GM12873 (cell line): ENCODE data around the gene MFSD6.

ENCODE experiments used
- CTCF ChIP-seq: IDR thresholded peaks from 2 replicates; pipeline ENCODE4 v1.5.1; 2012; ENCODE audit warnings: low read depth, mild to moderate bottlenecking, moderate library complexity, low read length, control low read depth; ENCODE audit not compliant: insufficient read depth; ENCODE audit errors: missing control alignments

MFSD6 gene

GRCh38 chr2:190382851-190383250 lies 25.3 kb upstream of the MFSD6 start:
- TF ChIP-seq CTCF = peak; percentile 77

- TF ChIP-seq CTCF = no peak
These were observed 20.7 kb upstream of the MFSD6 start for GRCh38 chr2:190387422-190387821.

GRCh38 chr2:190396271-190396670 lies 11.9 kb upstream of the MFSD6 start:
- TF ChIP-seq CTCF = no peak

DNA sequence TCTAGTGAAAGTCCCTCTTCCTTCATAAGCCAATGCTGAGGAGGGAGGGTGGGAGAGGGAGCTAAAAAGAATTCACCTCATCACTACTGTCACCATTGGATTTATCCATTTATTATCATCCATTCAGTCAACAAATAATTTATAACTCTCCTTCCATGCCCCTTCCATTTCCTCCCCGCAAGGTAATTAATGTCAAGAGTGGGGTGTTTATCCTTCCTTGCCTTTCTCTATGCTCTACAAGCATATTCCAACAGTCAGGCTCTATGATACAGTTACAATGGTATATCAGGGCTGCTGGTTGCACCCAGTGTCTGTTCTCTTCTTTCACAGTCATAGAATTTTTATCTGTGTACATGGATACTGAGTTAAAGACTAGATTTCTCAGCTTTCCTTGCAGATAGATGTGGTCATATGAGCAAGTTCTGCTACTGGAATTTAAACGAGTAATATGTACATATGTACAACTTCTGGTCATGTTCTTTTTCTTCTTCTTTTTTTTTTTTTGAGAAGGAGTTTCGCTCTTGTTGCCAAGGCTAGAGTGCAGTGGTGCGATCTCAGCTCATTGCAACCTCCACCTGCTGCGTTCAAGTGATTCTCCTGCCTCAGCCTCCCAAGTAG lies 5.1 kb upstream of the MFSD6 start:
- TF ChIP-seq CTCF = no peak

GRCh38 chr2:190404487-190404886 lies 3.7 kb upstream of the MFSD6 start:
- TF ChIP-seq CTCF = no peak

DNA sequence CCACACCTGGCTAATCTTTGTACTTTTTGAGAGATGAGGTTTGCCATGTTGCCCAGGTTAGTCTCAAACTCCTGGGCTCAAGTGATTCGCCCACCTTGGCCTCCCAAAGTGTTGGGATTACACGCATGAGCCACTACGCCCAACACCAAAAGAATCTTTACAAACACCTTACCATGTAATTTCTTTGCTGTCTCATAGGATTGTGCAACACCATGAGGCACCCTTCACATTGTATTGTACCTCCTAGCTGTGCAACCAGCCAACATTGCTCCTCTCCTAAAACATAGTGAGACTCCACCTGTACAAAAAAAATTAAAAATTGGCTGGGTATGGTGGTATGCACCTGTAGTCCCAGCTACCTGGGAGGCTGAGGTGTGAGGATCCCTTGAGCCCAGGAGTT lies 3.1 kb upstream of the MFSD6 start:
- TF ChIP-seq CTCF = no peak

GRCh38 chr2:190405995-190406394 lies 2.2 kb upstream of the MFSD6 start:
- no peak for TF ChIP-seq CTCF
